GM23338 (cell line): ENCODE measurements around the gene EFCAB6. TPM values are rescaled to one million over a fixed set of nuclear protein-coding genes. Genes with fewer than 3 reads are reported as not detected.
A peak's percentile ranks its signal among the peaks of the same experiment; 100 is the strongest.

Experiments
- ATAC-seq: fragments of 200-7000 bp; cut with Tn5 transposase; 3 replicates; pipeline ENCODE4 v1.9.1; 2020
- DNase-seq: peaks from one replicate; pipeline ENCODE4 v3.0.0-alpha.2; 2015; ENCODE audit warnings: low spot score
- H2AFZ ChIP-seq: fragments of 200-600 bp; sonication (generic); 2 replicates; pipeline ENCODE4 v1.8.0; 2016; ENCODE audit warnings: antibody characterized with exemption, mild to moderate bottlenecking, moderate library complexity
- H3F3A ChIP-seq: fragments of 200-600 bp; sonication (generic); replicated peaks from 2 replicates; pipeline ENCODE4 v1.8.0; 2017; ENCODE audit warnings: antibody characterized with exemption, mixed run types, low read depth
- H3K27ac ChIP-seq: fragments of 200-600 bp; sonication (generic); 2 replicates; pipeline ENCODE4 v1.6.1; 2016; ENCODE audit warnings: low read depth
- H3K27me3 ChIP-seq: fragments of 200-600 bp; sonication (generic); 2 replicates; pipeline ENCODE4 v1.8.0; 2016; ENCODE audit warnings: mild to moderate bottlenecking, mixed run types, moderate library complexity; ENCODE audit not compliant: insufficient read depth
- H3K36me3 ChIP-seq: fragments of 200-600 bp; sonication (generic); 2 replicates; pipeline ENCODE4 v1.8.0; 2016; ENCODE audit warnings: mild to moderate bottlenecking; ENCODE audit not compliant: insufficient read depth
- H3K4me1 ChIP-seq: fragments of 200-600 bp; sonication (generic); 2 replicates; pipeline ENCODE4 v1.8.0; 2016; ENCODE audit warnings: mild to moderate bottlenecking, moderate library complexity; ENCODE audit not compliant: insufficient read depth
- H3K4me2 ChIP-seq: fragments of 200-600 bp; sonication (generic); 2 replicates; pipeline ENCODE4 v1.7.1; 2017; ENCODE audit warnings: mixed run types
- H3K4me3 ChIP-seq: fragments of 200-600 bp; sonication (generic); 2 replicates; pipeline ENCODE4 v1.6.1; 2016; ENCODE audit warnings: mixed run types
- H3K79me2 ChIP-seq: fragments of 200-600 bp; sonication (generic); replicated peaks from 2 replicates; pipeline ENCODE4 v1.8.0; 2017; ENCODE audit warnings: mild to moderate bottlenecking; ENCODE audit not compliant: insufficient read depth
- H3K9me2 ChIP-seq: fragments of 200-600 bp; sonication (generic); 2 replicates; pipeline ENCODE4 v1.8.0; 2017; ENCODE audit not compliant: insufficient read depth
- H4K20me1 ChIP-seq: fragments of 200-600 bp; sonication (generic); replicated peaks from 2 replicates; pipeline ENCODE4 v1.8.0; 2017; ENCODE audit warnings: mild to moderate bottlenecking; ENCODE audit not compliant: insufficient read depth
- H3K27ac Mint-ChIP-seq: 2 replicates; pipeline ENCODE4 v1.8.0; 2020; ENCODE audit warnings: inconsistent platforms, mild to moderate bottlenecking, moderate library complexity, mixed read lengths
- H3K27me3 Mint-ChIP-seq: 3 replicates; pipeline ENCODE4 v1.8.0; 2022; ENCODE audit warnings: low read depth, mild to moderate bottlenecking, moderate library complexity, mixed read lengths, inconsistent platforms; ENCODE audit not compliant: insufficient read depth, poor library complexity
- H3K36me3 Mint-ChIP-seq: 3 replicates; pipeline ENCODE4 v1.8.0; 2021; ENCODE audit warnings: low read depth, mild to moderate bottlenecking, inconsistent platforms, moderate library complexity, mixed read lengths
- H3K4me1 Mint-ChIP-seq: 3 replicates; pipeline ENCODE4 v1.8.0; 2020; ENCODE audit warnings: mild to moderate bottlenecking, inconsistent platforms, mixed read lengths
- H3K4me3 Mint-ChIP-seq: 3 replicates; pipeline ENCODE4 v1.8.0; 2021; ENCODE audit warnings: moderate library complexity, mild to moderate bottlenecking, inconsistent platforms, mixed read lengths
- H3K9me3 Mint-ChIP-seq: 3 replicates; pipeline ENCODE4 v1.8.0; 2020; ENCODE audit warnings: moderate library complexity, mild to moderate bottlenecking, inconsistent platforms, mixed read lengths
- CREB1 ChIP-seq: fragments of 250-450 bp; sonication (Bioruptor Pico); IDR thresholded peaks from 2 replicates; pipeline ENCODE4 v1.5.0; 2020; ENCODE audit warnings: low read depth, mild to moderate bottlenecking, moderate library complexity
- CTCF ChIP-seq, 2 experiments: fragments of 200-600 bp in 1 of 2; sonication (generic) in 1 of 2; conservative IDR thresholded peaks; 2 replicates each; pipeline versions ENCODE4 v1.5.1 to v1.6.1; 2016 to 2017; ENCODE audit warnings: antibody characterized with exemption in 2 of 2, low read depth in 2 of 2, mild to moderate bottlenecking in 2 of 2, moderate library complexity in 1 of 2
- EZH2 ChIP-seq: fragments of 200-600 bp; sonication (generic); IDR thresholded peaks from one replicate; pipeline ENCODE4 v1.8.0; 2017; ENCODE audit warnings: antibody characterized with exemption, mild to moderate bottlenecking, low read depth; ENCODE audit not compliant: unreplicated experiment
- POLR2AphosphoS5 ChIP-seq: IDR thresholded peaks from 2 replicates; pipeline ENCODE4 v1.6.1; 2016; ENCODE audit warnings: antibody characterized with exemption, low read depth
- ZNF114 ChIP-seq: fragments of 250-450 bp; sonication (Bioruptor Pico); IDR thresholded peaks from 2 replicates; pipeline ENCODE4 v1.5.0; 2020; ENCODE audit warnings: mild to moderate bottlenecking, moderate library complexity
- polyA plus RNA-seq: library from polyadenylated mRNA; unstranded; fragments of >200 nt; fragmentation: Nextera tagmentation; extraction: Ambion mirVana; gene quantifications from 2 replicates; pipeline ENCODE4 v1.2.1, GENCODE V29; 2016
- total RNA-seq: library from RNA; depleted of rRNA; stranded (reverse); fragments of >200 nt; shearing (Covaris generic); gene quantifications from 2 replicates; pipeline ENCODE4 v1.2.3, GENCODE V29; 2014
- TF ChIP-seq, protein P1 (sequence below): fragments of 250-450 bp; sonication (Bioruptor Pico); IDR thresholded peaks from 2 replicates; pipeline ENCODE4 v1.5.0; 2020; ENCODE audit warnings: mild to moderate bottlenecking, moderate library complexity
- TF ChIP-seq, protein P2 (sequence below): IDR thresholded peaks from one replicate; pipeline ENCODE4 v1.6.1; 2018; ENCODE audit warnings: antibody characterized with exemption; ENCODE audit not compliant: unreplicated experiment

Gene EFCAB6
- total and polyA plus RNA-seq, 2 experiments from 2014 or later, result 1.1 to 1.8 TPM

DNA sequence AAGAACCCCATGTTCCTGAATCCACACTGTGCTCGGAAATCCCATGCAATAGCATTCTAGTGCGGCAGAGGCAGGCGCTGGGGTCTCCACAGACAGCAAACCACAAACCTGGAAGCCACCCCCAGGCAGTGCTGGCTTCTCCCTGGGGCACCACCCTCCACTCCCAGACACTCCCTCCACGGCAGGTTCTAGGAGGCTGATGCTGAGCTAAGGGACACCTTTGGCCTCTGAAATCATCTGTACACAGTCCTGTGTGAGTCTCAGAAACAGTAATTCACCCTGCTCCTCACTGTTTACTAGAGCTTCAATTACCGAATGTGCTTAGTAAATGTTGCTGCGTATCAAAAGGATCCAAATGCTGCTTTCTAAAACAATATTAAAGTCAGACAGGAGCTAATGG, 129.3 kb downstream of the EFCAB6 start:
- TF ChIP-seq CREB1 (CRISPR knock-in tag), result no peak
- no peak for TF ChIP-seq EZH2
- TF ChIP-seq, protein P1, sequence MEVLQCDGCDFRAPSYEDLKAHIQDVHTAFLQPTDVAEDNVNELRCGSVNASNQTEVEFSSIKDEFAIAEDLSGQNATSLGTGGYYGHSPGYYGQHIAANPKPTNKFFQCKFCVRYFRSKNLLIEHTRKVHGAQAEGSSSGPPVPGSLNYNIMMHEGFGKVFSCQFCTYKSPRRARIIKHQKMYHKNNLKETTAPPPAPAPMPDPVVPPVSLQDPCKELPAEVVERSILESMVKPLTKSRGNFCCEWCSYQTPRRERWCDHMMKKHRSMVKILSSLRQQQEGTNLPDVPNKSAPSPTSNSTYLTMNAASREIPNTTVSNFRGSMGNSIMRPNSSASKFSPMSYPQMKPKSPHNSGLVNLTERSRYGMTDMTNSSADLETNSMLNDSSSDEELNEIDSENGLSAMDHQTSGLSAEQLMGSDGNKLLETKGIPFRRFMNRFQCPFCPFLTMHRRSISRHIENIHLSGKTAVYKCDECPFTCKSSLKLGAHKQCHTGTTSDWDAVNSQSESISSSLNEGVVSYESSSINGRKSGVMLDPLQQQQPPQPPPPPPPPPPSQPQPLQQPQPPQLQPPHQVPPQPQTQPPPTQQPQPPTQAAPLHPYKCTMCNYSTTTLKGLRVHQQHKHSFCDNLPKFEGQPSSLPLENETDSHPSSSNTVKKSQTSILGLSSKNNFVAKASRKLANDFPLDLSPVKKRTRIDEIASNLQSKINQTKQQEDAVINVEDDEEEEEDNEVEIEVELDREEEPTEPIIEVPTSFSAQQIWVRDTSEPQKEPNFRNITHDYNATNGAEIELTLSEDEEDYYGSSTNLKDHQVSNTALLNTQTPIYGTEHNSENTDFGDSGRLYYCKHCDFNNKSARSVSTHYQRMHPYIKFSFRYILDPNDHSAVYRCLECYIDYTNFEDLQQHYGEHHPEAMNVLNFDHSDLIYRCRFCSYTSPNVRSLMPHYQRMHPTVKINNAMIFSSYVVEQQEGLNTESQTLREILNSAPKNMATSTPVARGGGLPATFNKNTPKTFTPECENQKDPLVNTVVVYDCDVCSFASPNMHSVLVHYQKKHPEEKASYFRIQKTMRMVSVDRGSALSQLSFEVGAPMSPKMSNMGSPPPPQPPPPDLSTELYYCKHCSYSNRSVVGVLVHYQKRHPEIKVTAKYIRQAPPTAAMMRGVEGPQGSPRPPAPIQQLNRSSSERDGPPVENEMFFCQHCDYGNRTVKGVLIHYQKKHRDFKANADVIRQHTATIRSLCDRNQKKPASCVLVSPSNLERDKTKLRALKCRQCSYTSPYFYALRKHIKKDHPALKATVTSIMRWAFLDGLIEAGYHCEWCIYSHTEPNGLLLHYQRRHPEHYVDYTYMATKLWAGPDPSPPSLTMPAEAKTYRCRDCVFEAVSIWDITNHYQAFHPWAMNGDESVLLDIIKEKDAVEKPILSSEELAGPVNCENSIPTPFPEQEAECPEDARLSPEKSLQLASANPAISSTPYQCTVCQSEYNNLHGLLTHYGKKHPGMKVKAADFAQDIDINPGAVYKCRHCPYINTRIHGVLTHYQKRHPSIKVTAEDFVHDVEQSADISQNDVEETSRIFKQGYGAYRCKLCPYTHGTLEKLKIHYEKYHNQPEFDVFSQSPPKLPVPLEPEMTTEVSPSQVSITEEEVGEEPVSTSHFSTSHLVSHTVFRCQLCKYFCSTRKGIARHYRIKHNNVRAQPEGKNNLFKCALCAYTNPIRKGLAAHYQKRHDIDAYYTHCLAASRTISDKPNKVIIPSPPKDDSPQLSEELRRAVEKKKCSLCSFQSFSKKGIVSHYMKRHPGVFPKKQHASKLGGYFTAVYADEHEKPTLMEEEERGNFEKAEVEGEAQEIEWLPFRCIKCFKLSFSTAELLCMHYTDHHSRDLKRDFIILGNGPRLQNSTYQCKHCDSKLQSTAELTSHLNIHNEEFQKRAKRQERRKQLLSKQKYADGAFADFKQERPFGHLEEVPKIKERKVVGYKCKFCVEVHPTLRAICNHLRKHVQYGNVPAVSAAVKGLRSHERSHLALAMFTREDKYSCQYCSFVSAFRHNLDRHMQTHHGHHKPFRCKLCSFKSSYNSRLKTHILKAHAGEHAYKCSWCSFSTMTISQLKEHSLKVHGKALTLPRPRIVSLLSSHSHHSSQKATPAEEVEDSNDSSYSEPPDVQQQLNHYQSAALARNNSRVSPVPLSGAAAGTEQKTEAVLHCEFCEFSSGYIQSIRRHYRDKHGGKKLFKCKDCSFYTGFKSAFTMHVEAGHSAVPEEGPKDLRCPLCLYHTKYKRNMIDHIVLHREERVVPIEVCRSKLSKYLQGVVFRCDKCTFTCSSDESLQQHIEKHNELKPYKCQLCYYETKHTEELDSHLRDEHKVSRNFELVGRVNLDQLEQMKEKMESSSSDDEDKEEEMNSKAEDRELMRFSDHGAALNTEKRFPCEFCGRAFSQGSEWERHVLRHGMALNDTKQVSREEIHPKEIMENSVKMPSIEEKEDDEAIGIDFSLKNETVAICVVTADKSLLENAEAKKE (CRISPR knock-in tag), result no peak
- no peak for TF ChIP-seq CTCF (conservative IDR thresholded peaks at IDR 0.05; ENCODE audit: low read depth in 2 of 2)
- no peak for TF ChIP-seq POLR2AphosphoS5
- TF ChIP-seq ZNF114 (CRISPR knock-in tag), result no peak
- TF ChIP-seq, protein P2, sequence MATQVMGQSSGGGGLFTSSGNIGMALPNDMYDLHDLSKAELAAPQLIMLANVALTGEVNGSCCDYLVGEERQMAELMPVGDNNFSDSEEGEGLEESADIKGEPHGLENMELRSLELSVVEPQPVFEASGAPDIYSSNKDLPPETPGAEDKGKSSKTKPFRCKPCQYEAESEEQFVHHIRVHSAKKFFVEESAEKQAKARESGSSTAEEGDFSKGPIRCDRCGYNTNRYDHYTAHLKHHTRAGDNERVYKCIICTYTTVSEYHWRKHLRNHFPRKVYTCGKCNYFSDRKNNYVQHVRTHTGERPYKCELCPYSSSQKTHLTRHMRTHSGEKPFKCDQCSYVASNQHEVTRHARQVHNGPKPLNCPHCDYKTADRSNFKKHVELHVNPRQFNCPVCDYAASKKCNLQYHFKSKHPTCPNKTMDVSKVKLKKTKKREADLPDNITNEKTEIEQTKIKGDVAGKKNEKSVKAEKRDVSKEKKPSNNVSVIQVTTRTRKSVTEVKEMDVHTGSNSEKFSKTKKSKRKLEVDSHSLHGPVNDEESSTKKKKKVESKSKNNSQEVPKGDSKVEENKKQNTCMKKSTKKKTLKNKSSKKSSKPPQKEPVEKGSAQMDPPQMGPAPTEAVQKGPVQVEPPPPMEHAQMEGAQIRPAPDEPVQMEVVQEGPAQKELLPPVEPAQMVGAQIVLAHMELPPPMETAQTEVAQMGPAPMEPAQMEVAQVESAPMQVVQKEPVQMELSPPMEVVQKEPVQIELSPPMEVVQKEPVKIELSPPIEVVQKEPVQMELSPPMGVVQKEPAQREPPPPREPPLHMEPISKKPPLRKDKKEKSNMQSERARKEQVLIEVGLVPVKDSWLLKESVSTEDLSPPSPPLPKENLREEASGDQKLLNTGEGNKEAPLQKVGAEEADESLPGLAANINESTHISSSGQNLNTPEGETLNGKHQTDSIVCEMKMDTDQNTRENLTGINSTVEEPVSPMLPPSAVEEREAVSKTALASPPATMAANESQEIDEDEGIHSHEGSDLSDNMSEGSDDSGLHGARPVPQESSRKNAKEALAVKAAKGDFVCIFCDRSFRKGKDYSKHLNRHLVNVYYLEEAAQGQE, result no peak
- Histone ChIP-seq H3K79me2 (no peaks in the 10 kb centered on the region), H3F3A (no peaks in the 10 kb centered on the region), H3K4me2 (peak overlapping the region; percentile 46; the same call in 1 of the 2 replicates), H3K27ac (no peak overlapping the region), H2AFZ (peak overlapping the region; percentile 8; the same call in 1 of the 2 replicates), H3K27me3 (no peaks in the 10 kb centered on the region), H3K36me3 (no peaks in the 10 kb centered on the region), H3K4me3 (no peak overlapping the region), H4K20me1 (no peaks in the 10 kb centered on the region), H3K9me2 (no peaks in the 10 kb centered on the region), H3K4me1 (peaks cover 15% of the 10 kb centered on the region; the same call in 1 of the 2 replicates)
- H3K9me3 Mint-ChIP-seq, result no peaks in the 10 kb centered on the region; the same call in 2 of the 3 replicates
- ATAC-seq, result peak; percentile 26; the same call in 2 of the 3 replicates
- no peaks in the 10 kb centered on the region for H3K36me3 Mint-ChIP-seq
- H3K4me3 Mint-ChIP-seq, result no peak overlapping the region
- H3K27me3 Mint-ChIP-seq, result no peaks in the 10 kb centered on the region
- peak overlapping the region; percentile 30; the same call in 1 of the 2 replicates for H3K27ac Mint-ChIP-seq
- H3K4me1 Mint-ChIP-seq, result peaks cover 18% of the 10 kb centered on the region
- DNase-seq, result no peak
